DOHH2 (cell line): ENCODE measurements around the gene BICC1.

ENCODE experiments used
- CTCF ChIP-seq: fragments of 200-600 bp; sonication (generic); IDR thresholded peaks from one replicate; pipeline ENCODE4 v1.5.1; 2014; ENCODE audit warnings: antibody characterized with exemption, mild to moderate bottlenecking, low read depth, low read length; ENCODE audit not compliant: poor library complexity, severe bottlenecking
- EZH2phosphoT487 ChIP-seq: fragments of 200-600 bp; sonication (generic); IDR thresholded peaks from 2 replicates; pipeline ENCODE4 v1.6.1; 2017; ENCODE audit warnings: borderline replicate concordance, mild to moderate bottlenecking, antibody characterized with exemption, low read length, moderate library complexity, mixed read lengths

- TF ChIP-seq CTCF (no peak), EZH2phosphoT487 (no peak)
Measured at GRCh38 chr10:58576751-58577436, 64.2 kb downstream of the BICC1 start.
